ENCODE results near the gene GIGYF1.
"Not testable (repeated sequence)": the region's sequence is repeated elsewhere in the genome, so short reads cannot be mapped to it uniquely, and the experiment has no call there.

GIGYF1 gene, protein sequence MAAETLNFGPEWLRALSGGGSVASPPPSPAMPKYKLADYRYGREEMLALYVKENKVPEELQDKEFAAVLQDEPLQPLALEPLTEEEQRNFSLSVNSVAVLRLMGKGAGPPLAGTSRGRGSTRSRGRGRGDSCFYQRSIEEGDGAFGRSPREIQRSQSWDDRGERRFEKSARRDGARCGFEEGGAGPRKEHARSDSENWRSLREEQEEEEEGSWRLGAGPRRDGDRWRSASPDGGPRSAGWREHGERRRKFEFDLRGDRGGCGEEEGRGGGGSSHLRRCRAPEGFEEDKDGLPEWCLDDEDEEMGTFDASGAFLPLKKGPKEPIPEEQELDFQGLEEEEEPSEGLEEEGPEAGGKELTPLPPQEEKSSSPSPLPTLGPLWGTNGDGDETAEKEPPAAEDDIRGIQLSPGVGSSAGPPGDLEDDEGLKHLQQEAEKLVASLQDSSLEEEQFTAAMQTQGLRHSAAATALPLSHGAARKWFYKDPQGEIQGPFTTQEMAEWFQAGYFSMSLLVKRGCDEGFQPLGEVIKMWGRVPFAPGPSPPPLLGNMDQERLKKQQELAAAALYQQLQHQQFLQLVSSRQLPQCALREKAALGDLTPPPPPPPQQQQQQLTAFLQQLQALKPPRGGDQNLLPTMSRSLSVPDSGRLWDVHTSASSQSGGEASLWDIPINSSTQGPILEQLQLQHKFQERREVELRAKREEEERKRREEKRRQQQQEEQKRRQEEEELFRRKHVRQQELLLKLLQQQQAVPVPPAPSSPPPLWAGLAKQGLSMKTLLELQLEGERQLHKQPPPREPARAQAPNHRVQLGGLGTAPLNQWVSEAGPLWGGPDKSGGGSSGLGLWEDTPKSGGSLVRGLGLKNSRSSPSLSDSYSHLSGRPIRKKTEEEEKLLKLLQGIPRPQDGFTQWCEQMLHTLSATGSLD (N-terminal part only)

DNA sequence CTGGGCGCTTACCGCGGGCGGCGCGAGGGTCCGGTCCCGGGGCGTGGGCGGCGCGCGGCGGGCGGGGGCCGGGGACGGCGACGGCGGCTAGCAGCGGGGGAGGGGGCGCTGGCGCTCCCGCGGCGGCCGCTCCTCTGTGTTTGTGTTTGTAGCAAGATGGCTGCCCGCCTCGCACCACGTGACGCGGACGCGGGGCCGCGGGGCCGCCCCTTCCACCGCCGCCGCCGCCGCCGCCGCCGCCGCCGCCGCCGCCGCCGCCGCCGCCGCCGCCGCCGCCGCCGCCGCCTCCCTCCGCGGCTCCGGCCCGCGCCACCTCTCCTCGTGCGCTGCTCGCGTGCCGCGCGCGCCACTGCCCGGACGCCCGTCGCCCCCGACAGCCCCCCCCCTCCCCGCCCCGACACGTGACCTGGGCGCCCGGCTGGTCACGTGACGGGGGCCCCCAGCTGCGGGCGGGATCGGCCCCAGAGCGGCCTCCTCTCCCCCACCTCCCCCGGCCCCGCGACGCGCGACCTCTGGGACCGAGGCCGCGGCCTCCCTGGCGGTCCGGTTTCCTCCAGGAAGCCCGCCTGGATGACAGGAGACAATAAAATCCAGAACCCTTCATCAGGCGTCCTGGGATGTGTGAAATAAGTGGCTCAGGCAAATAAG lies at the start of gene GIGYF1:
TSS of gene GIGYF1 (minus strand) at position 153 of the 648 bp plus-strand sequence. CDS start 6,012 bp downstream, outside the sequence.
- no peak for DNase-seq (ENCODE audit: low read depth in 2 of 2)

DNA sequence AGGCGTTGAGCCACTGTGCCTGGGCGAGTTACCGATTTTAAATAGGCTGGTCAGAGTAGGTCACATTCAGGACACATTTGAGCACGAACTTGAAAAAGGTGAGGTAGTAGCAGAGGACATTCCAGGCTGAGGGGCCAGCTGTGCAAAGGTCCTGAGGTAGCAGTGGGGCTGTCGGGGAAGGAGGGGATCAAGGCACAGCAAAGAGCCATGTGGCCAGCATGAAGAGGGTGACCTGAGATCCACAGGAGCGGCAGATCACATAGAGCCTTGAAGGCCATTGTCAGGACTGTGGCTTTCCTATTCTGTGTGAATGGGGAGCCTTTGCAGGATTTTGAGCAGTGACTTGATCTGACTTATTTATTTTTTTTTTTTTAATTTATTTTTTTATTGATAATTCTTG lies 45.9 kb upstream of the GIGYF1 start:
- no peak for DNase-seq (ENCODE audit: low read depth in 2 of 2)

DNA sequence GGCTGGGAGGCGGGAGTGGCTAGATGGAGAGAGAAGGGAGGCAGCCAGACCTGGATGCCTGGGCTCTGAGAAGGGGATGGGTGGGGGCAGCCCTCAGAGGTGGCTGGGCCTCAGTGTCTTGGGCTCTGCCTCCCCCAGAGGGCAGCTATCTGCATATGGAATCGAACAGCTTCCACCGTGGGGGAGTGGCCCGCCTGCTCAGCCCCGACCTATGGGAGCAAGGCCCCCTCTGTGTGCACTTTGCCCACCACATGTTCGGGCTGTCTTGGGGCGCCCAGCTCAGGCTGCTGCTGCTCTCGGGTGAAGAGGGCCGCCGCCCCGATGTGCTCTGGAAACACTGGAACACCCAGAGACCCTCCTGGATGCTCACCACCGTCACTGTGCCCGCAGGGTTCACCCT lies 42.6 kb upstream of the GIGYF1 start:
- DNase-seq (ENCODE audit: low read depth in 2 of 2), result no peak

DNA sequence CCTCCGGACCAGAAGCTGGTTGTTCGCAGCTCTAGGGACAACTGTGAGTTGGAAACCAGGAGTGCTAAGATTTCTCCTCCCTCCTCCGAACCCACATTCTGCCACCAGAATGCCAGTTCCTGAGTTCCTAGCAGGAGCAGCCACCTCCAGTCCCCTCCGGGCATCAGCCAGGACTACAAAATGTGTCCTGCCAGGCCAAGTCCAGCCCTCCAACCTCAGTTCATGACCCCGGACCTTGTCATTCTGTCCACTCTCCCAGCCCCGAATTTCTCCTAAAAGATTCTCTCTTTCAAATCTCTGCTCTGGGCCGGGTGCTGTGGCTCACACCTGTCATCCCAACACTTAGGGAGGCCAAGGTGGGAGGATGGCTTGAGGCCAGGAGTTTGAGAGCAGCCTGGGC lies 41.7 kb upstream of the GIGYF1 start:
- no peak for DNase-seq (ENCODE audit: low read depth in 2 of 2)

DNA sequence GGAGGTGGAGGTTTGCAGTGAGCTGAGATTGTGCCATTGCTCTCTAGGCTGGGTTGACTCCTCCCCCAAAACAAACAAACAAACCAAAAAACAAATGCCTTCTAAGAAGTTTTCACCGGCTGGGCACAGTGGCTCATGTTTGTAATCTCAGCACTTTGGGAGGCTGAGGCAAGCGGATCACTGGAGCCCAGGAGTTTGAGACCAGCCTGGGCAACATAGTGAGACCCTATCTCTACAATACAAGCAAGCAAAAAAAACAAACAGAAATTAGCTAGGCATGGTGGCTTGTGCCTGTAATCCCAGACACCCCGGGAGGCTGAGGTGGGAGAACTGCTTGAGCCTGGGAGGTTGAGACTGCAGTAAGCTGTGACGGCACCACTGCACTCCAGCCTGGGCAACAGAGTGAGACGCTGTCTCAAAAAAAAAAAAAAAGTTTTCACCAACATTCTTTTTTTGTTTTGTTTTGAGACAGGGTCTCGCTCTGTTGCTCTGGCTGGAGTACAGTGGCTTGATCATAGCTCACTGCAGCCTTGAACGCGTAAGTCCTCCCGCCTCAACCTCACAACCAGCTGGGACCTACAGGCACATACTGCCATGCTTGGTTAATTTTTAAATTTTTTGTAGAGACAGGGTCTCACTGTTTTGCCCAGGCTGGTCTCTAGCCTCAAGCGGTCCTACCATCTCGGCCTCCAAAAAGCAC lies 38.0 kb upstream of the GIGYF1 start:
- no peak for DNase-seq (ENCODE audit: low read depth in 2 of 2)

DNA sequence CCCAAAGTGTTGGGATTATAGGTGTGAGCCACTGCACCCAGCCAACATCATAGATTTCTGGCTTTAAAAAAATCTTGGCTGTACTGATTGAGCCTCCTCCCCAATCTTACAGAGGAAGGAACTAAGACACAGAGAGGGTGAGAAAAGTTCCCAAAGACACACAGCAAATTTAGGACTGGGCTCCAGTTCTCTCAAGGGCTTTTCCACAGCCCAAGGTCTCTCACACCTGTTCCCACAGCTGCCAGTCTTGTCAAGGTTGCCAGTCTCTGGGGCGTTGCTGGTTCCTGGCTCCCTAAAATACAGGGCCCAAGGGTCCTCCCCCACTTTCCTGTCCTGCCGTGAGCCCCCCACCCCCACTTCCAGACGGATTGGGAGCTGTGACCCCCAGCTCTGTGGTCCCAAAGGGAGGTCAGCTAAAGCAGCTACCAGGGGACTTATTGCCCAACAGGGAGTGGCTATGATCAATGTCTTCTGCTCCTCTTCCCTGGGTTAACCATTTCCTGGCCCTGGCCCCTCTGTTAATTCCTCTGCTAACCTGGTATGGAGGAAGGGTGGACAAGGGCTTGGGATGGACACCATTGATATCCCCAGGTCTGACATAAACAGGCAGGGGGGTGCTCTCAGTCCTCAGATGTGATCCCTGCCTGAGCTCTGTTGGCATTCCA lies 36.2 kb upstream of the GIGYF1 start:
- no peak for DNase-seq (ENCODE audit: low read depth in 2 of 2)

DNA sequence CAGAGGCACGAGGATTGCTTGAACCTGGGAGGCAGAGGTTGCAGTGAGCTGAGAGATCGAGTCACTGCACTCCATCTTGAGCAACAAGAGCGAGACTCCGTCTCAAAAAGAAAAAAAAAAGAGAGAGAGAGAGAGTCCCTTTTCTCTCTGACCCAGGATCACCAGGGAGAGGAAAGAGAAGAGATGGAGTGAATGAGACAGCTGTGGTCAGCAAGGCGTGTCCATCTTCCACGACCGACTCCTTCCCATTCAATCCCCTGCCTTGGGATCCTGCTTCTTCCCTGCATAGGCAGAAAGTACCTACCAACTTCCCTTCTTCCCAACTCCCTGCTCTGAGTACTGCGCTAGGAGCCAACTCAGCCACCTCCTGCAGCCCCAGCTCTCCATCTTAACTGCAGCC lies 34.1 kb upstream of the GIGYF1 start:
- DNase-seq (ENCODE audit: low read depth in 2 of 2), result no peak

DNA sequence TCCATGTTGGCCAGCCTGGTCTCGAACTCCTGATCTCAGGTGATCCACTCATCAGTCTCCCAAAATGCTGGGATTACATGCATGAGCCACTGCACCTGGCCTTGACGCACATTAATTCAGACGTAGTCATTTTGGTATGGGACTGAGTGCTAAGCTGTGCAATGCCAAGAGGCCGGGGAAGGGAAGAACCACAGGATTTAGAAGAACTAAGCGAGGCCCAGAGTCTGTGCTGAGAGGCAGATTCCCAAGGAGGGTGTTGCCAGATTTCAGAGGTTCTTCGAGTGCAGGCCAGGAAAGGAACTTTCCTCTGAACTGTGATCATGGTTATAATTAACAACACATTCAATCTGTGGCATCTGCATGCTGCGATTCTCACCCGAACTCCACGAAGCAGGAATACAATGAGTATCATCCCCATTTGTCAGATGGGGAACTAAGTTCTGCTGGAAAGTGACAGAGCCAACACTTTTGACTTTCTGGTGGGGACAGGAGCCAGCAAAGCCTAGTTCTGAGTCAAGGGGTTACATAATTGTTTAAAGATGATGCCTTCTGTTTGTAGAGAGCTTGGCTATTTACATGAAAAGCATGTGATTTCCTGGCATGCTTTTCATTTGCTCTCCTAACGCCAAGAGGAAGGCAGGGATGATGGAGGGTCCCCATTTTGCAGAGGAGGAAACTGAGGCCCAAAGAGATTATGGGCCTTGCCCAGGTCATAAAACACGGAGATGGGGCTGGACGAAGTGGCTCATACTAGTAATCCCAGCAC lies 33.1 kb upstream of the GIGYF1 start:
- DNase-seq (ENCODE audit: low read depth in 2 of 2), result no peak

DNA sequence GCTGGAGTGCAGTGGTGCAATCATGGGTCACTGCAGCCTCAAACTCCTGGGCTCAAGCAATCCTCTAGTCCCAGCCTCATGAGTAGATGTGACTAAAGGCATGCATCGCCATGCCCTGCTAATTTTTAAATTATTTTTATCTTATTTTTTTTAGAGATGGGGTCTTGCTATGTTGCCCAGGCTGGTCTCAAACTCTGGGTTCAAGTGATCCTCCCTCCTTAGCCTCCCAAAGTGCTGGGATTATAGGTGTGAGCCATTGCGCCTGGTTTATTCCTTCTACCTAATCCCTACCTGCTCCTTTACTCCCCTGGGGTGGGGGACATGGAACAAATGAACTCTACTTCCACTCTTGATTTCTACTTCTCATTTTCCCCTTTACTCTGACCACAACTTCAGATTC lies 30.3 kb upstream of the GIGYF1 start:
- not testable (repeated sequence) for DNase-seq (ENCODE audit: low read depth in 2 of 2)

DNA sequence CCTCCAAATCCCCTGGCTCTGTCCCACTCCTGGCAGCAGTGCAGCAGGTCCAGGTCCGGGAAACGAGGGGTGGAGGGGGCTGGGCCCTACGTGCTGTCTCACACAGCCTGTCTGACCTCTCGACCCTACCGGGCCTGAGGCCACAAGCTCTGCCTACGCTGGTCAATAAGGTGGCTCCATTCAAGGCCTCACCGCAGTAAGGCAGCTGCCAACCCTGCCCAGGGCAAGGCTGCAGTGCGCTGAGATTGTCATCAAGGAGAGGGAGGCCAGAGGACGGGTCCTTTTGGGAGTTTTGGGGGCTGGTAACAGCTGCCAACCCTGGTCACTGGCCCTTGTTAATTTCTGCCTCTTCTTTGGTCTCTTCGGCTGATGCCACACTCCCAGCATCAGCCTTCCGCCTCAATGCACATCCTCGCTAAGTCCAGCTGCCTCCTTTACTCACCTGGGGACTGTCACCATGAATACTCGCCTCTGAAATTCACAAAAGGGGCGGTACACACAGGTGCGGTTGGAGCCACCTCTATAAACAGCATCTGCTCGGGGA lies 29.8 kb upstream of the GIGYF1 start:
- no peak for DNase-seq (ENCODE audit: low read depth in 2 of 2)

DNA sequence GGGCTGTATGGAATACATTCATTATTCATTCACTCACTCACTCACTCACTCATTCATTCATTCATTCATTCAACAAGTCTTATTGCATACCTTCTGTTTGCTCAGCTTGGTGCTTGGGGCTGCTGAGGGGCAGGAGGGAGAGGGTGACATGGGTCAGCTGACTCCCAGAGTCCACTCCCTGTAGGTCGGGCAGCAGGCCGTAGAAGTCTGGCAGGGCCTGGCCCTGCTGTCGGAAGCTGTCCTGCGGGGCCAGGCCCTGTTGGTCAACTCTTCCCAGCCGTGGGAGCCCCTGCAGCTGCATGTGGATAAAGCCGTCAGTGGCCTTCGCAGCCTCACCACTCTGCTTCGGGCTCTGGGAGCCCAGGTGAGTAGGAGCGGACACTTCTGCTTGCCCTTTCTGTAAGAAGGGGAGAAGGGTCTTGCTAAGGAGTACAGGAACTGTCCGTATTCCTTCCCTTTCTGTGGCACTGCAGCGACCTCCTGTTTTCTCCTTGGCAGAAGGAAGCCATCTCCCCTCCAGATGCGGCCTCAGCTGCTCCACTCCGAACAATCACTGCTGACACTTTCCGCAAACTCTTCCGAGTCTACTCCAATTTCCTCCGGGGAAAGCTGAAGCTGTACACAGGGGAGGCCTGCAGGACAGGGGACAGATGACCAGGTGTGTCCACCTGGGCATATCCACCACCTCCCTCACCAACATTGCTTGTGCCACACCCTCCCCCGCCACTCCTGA lies 28.6 kb upstream of the GIGYF1 start:
- DNase-seq (ENCODE audit: low read depth in 2 of 2), result no peak

DNA sequence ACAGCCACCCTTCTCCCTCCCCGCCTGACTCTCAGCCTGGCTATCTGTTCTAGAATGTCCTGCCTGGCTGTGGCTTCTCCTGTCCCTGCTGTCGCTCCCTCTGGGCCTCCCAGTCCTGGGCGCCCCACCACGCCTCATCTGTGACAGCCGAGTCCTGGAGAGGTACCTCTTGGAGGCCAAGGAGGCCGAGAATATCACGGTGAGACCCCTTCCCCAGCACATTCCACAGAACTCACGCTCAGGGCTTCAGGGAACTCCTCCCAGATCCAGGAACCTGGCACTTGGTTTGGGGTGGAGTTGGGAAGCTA lies 27.4 kb upstream of the GIGYF1 start:
- no peak for DNase-seq (ENCODE audit: low read depth in 2 of 2)

DNA sequence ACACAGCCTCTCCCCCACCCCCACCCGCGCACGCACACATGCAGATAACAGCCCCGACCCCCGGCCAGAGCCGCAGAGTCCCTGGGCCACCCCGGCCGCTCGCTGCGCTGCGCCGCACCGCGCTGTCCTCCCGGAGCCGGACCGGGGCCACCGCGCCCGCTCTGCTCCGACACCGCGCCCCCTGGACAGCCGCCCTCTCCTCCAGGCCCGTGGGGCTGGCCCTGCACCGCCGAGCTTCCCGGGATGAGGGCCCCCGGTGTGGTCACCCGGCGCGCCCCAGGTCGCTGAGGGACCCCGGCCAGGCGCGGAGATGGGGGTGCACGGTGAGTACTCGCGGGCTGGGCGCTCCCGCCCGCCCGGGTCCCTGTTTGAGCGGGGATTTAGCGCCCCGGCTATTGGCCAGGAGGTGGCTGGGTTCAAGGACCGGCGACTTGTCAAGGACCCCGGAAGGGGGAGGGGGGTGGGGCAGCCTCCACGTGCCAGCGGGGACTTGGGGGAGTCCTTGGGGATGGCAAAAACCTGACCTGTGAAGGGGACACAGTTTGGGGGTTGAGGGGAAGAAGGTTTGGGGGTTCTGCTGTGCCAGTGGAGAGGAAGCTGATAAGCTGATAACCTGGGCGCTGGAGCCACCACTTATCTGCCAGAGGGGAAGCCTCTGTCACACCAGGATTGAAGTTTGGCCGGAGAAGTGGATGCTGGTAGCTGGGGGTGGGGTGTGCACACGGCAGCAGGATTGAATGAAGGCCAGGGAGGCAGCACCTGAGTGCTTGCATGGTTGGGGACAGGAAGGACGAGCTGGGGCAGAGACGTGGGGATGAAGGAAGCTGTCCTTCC lies 26.8 kb upstream of the GIGYF1 start:
- no peak for DNase-seq (ENCODE audit: low read depth in 2 of 2)

DNA sequence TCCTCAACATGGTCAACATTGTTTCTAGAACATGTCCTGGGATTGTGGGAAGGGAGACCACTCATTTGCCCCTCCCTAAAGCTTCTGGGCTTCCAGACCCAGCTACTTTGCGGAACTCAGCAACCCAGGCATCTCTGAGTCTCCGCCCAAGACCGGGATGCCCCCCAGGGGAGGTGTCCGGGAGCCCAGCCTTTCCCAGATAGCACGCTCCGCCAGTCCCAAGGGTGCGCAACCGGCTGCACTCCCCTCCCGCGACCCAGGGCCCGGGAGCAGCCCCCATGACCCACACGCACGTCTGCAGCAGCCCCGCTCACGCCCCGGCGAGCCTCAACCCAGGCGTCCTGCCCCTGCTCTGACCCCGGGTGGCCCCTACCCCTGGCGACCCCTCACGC lies 26.2 kb upstream of the GIGYF1 start, which contains the start of gene EPO:
TSS of gene EPO (plus strand) at position 190 of the 392 bp plus-strand sequence. CDS start 513 bp downstream, outside the sequence.
- DNase-seq (ENCODE audit: low read depth in 2 of 2), result no peak

DNA sequence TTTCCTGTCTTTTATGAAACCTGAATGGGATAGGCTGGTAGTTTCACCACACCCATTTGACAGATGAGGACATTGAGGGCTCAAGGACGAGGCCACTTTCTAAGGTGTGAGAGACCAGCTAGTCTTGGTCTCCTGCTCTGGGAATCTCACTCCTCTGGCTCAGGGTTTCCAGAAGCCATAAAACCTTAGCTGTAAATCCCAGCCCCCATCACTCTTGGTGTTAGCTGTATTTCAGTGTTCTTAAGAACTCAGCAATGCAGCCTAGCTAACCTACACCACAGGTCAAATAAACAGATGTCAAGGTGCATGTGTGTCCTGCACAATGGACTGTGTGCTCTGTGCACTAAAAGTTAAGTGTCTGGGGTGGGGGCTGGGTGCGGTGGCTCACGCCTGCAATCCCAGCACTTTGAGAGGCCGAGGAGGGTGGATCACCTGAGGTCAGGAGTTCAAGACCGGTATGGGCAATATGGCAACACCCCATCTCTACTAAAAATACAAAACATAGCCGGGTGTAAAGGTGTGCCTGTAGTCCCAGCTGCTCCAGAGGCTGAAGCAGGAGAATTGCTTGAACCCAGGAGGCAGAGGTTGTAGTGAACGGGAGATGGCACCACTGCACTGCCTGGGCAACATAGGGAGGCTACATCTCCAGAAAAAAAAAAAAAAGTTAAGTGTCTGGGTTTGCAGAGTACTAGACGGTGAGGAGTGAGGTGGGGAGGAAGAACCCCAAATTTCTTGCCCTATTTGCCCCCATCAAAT lies 25.7 kb upstream of the GIGYF1 start:
- no peak for DNase-seq (ENCODE audit: low read depth in 2 of 2)

DNA sequence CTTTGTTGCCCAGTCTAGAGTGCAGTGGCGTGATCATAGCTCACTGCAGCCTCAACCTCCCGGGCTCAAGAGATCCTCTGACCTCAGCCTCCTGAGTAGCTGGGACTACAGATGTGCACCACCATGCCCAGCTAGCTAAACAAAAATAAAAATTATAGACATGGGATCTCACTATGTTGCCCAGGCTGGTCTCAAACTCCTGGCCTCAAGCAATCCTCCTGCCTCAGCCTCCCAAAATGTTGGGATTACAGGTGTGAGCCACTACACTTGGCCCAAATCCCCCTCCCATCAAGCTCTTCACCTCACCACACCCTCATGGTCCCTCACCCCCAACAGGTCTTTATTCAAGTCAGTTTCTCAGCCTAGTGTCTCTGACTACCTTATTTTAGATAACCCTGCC lies 23.0 kb upstream of the GIGYF1 start:
- not testable (repeated sequence) for DNase-seq (ENCODE audit: low read depth in 2 of 2)

DNA sequence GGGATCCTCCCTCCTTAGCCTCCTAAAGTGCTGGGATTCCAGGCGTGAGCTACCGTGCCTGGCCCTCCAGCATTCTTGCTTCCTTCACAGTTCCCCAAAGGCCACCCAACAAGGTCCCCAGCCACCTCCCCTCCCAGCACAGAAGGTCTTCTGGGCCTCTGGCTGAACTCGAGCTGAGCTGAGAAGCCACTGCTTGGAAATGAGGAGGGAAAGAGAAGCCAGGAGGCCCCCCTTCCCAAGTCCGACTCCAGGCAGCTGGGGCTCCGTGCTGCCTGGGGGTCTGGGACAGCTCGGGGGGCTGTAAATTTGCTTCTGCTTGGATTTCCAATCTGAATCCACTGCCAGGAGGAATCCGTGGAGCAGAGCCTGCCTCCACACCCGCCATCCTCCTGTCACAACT lies 20.7 kb upstream of the GIGYF1 start:
- DNase-seq (ENCODE audit: low read depth in 2 of 2), result no peak

DNA sequence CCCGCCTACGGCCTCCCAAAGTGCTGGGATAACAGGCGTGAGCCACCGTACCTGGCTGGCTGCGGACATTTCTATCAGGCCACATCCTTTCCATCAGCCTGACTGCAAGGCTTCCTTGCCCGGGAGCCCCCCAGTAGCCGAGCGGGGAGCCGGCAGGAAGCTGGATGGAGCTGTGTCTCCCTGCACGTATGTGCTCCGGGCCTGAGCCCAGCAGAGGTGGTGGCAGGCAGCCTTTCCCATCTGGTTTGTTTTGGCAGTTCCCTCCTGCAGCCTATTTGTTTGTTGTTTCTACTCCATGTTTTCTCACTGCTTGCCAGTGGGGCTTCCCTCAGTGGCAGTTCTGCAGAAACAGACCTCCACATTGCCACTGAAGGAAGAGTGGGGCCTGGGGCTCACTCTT lies 17.3 kb upstream of the GIGYF1 start:
- no peak for DNase-seq (ENCODE audit: low read depth in 2 of 2)
